GM19463 (cell line): ENCODE data around the gene SLC22A23.

Source experiments
- ATAC-seq: cut with Tn5 transposase; IDR thresholded peaks from one replicate; pipeline ENCODE4 v1.9.1; 2021; ENCODE audit warnings: mild to moderate bottlenecking, moderate library complexity; ENCODE audit not compliant: unreplicated experiment

SLC22A23 gene

DNA sequence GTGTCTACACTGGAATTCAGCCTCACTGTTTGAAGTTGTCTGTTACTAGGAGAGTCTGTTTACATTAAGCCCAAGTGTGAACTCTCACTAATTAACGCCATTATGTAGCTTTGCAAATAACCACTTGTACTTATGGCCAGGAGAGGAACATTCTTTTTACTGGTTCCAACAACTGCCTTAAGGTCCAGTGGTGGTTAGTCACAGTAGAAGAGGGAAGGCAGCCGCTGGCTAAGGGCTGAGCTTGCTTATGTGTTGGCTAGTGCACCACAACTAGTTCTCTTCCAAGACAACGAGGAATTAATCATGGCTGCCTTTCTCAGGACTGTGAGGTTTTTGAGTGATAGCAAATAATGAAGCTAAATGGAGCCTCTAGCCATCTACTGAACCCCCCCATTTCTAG, 14.9 kb upstream of the SLC22A23 start:
- ATAC-seq = no peak

DNA sequence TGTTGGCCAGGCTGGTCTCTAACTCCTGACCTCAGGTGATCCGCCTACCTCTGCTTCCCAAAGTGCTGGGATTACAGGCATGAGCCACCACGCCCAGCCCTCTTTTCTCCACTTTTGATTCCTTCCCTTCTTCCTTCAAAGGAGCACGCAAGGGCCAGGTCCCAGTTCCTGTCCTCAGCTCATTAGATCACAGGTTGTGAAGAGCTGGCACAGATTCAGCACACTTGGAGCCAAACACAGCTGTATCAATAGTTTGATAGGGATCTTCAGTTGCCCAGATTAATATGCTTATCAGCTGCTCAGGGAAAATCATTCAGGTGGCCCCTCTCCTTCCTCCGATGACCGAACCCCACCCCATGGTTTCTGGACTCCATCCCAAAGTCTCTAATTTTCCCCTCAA, 14.4 kb upstream of the SLC22A23 start:
- no peak for ATAC-seq

DNA sequence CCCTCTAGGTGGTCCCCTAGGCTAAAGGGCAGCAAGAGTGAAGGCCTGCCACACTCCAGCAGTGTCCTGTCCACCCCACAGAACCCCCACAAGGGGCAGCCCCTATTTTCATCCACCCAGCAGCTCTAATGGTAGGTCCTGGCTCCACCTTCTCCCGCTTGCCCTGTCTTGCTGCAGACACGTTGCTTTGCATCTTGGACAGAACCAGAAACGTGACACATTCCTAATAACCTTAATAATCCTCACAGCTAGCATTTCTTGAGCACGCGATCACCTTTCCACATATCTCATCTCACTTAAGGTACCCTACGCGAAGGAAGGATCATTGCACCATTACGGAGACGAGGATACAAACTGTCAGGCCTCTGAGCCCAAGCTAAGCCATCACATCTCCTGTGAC, 11.7 kb upstream of the SLC22A23 start:
- no peak for ATAC-seq

DNA sequence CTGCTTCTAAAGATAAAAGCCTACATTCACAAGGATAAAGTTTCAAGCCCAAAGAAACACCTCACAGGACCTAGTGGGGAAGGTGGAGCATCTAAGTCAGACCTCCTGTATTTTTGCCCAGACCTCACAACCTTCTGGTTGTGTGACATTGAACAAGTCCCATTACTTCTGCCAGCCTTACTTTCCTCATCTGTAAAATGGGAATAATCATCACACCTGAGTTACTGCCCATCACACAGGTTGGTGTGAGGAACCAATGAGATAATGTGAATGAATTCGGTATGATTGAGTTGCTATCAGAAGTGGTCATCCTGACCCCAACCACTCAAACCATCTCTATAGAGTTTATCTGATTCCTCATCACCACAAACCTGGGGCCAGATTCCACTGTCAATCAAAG, 11.1 kb upstream of the SLC22A23 start:
- ATAC-seq = no peak

DNA sequence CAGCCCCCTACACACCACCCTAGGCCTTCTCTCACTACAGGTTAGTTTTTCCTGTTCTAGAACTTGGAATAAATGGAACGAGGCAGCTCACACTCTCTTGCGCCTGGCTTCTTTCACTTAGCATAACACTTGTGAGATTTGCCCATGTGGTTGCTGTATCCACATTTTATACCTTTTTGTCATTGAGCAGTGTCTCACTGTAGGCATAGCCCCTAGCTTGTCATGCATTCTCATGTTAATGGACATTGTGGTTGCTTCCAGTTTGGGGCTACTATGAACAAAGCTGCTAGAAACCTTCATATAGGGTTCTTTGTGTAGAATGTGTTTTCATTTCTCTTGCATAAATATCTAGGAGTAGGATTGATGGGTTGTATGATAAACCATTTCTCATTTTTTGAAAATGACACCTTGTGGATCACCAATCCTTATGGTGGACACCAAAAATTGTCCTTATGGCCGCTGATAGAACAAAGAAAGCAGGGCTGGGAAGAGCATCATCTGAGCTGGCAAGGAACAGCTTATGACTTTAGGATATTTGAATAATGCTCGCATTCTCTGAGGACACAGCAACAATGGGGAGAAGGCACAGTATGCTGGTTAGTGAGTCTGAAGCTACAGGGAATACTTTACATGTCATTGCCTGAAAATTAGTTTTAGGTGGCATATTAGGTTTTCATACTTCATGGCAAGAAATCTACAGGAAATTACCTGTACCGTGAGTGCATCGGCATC, 9.8 kb upstream of the SLC22A23 start:
- no peak for ATAC-seq

DNA sequence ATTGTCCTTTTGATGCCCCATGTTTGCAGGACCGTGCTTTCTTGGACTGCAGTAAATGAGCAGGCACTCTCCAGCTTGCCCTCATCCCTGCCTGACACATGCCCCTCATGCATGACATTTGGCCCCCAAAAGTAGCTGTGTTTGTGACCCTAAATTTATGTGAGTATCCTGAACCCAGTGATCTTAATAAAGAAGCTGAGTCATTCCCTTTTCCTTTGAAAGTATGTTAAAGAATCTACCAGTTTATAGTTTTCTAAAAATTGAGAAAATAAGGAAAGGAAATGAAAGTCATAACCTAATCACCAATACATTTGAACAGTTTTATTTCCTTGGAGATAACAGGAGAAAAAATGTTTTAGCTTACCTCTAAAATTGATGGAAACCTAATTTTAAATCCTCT, 3.4 kb upstream of the SLC22A23 start:
- no peak for ATAC-seq

DNA sequence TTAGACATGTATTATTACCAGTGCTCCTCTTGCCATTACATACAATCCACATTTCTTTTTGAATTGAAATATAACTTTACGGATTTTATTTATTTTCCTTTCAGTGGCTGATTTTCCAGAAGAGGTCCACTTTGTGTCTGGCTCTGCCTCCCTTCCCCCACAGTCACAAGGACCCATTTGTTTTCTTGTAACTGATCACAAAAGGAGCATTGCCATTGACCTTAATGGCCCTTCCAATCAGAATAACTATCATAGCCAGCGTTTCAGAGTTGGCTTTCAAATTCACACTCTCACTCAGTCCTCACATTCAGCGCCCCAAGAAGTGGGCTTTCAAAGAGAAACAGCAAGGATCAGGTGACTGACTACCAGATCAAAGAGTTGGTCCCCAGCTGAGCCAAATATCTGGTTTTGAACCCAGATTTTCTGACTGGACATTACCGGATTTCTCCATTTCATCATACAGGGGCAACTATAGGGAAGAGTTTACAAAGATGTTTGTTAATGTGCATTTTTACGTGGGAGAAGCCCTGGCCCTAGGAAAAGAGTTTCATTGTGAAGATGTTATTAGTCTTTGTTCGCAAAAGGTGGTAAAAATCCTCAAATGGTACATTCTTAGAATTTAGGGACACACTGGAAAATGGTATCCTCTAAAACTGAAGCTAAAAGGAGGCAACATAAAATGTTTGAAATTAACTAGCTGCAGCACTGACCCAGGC, 2.0 kb upstream of the SLC22A23 start:
- ATAC-seq = no peak

DNA sequence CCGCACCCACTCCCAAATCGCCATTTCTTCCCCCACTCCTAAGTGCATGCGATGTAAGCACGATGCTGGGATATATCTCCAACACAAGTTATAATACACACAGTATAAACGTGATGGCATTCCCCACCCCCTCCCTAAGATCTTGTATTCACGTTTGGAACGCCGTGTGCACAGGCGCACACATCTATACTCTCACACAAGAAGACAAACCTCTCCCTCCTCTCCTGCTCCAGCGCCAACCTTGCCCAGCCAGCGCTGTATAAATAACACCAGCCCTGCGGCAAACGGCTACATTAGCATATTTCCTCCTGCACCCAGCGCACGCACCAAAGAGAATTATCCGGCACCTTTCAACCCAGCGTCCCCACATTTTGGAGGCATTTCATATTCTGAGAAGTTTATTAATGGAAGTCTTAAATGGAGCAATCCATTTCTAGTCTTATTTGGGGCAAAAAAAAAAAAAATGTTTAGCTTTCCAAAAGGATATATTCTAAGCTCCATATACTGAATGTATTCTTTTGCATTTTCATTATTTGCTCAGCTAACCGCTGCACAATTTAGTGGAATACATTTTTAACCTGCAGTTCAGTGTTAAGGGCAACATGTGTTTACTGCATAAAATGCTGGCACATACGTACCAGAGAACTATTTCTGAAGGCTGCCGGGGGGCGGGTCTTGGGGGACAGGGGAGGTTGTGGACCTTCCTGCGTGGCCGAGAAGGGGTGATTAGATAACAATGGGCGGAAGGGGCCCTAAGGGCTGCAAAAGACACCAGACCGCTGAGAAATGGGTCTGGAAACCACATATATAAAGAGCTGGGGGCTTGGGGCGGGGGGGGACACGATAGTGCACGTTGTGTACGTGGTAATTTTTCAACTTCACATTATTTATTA, 1.1 kb upstream of the SLC22A23 start:
- ATAC-seq = no peak

DNA sequence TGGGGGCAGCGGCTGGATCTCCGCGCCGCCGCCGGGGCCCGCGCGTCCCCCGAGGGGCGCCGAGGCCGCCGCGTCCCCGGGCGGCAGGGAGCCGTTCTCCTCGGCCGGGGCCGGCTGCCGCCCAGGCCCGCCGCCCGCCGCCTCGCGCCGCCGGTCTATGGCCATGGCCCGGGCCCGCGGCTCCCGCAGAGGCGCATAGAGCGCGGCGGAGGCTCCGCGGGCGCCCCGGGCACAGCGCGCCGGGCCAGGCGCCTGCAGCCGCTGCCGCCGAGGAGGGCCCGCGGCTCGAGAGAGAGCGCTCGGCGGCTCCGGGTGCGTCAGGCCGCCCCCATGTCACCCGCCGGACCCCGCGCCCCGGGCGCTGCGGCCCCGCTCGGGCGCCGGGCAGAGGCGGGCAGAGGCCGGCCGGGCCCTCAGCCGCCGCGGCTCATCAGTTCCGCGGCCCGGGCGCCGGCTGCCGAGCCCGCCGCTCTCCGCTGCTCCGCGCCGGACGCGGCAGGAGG, 404 bp downstream of the SLC22A23 start:
- peak; percentile 19 for ATAC-seq

DNA sequence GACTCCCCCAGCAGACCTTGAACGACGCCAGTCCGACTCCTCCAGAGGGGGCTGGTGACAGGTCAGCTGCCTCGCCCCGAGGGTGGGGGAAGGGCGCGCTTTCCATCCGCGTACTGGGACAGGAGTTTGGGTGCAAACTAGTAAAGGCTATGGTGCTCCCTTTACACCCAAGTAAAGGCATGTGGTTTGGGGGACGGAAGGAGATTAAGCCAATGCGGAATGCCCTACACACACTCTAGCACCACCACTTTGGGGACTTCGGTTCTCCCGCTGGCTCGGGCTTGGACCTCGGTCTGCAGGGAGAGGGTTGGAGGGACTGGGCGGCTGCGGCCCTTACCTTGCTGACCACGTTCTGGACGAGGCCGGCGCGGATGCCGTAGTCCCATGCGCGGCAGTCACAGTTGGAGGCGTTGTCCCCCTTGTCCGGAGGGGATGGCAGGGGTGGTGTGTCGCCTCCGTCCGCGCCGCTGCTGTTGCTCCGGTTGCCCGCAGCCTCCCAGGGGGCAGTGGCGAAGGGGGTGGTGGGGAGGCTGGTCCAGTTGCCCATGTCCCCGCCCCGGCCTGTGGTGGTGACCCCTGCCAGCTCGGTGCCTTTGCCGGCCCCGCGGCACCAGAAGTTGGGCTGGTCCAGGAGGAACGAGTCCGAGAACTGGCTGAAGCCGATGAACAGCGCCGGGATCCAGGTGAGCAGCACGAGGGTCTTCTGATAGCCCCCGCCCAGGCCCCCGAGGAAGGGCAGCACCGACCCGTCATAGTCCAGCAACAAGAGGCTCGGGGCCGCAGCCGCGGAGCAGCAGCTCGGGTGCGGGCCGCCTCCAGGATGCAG, 1.1 kb downstream of the SLC22A23 start:
- no peak for ATAC-seq

DNA sequence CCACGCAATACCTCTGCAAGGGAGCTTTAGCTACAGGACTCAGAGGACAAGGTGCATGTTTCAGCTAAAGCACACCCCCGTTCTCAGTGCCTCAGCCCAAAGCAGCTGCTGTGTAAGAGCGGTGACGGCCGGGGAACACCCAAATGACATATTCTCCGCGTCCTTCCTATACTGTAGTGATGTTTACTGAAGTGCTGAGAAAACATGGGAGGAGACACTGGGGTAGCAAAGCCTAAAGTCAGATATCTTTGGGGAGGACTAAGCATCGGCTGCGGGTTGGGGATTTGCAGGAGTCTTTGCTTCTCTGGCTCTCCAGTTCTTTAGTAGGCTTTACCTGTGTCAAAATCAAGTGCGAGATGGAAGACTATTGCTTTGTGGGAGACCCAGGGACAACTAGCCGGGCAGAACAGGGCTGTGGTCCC, 1.7 kb downstream of the SLC22A23 start:
- no peak for ATAC-seq

DNA sequence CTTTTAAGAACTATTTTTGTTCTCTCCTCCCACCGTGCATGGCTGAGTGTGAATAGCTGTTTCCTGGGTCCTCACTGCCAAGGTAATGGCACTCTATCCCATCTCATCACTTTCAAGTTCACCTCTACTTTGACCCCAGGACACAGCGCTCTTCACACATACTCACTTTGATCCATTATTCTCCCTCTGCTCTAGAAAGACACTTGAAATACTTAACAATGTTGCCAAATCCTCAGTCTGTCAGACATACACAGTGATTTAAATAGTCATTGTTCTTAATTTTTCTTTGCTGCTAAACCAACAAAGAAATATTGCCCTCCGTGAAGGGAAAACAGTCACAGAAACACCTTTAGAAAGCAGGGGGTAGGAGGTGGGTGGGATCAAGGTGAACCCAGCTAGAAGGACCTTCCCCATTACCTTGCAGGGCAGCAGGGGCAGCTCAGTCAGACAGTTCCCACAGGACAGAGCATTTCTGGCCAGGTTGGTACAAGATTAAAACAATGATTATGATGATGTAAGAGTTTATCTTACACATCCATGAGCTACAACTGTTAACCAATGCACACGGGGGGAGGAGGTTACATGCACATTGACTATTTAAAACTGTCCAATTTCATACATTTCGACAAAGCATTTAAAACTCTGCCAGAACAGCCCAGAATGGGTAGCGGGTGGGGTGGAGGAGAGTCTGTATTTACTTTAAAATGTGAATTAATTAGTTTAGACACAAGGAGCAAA, 2.4 kb downstream of the SLC22A23 start:
- ATAC-seq = no peak

DNA sequence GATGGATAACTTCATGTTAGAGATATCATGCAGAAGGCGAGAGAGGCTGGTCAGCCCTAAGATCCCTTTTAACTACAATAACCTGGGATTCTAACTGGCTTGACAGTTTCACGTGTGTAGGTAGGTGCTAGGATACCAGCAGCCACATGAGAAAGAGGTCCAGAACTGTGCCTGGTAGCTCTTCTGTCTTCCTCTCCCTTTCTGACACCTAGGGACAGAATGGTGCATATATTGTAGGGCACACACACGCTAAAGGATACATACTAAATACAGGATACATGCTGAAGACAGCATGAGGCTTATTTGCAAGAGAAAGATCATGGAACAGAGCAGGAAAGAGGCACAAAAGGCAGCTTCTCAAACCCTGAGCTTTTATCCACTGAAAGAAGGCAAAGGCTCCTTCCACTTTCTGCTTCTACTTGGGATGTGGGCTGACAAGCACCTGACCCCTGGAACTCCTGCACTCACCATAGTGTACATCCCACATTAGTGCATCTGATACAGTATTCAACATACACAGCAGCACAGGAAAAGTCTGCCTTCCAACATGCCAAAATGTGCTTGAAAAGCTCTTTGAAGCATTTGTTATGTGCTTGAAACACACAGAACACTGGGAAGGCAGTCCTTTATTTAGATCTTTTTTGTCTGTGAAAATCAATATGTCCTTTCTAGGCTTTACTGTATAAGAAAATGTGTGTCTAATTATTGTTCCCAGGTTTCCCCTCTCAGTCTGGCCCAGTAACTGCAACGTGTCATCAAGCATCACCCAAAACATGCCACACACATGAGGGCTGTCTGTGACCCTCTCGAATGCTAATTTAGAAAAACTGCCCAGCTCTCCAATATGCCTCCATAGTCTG, 3.2 kb downstream of the SLC22A23 start:
- ATAC-seq = no peak

DNA sequence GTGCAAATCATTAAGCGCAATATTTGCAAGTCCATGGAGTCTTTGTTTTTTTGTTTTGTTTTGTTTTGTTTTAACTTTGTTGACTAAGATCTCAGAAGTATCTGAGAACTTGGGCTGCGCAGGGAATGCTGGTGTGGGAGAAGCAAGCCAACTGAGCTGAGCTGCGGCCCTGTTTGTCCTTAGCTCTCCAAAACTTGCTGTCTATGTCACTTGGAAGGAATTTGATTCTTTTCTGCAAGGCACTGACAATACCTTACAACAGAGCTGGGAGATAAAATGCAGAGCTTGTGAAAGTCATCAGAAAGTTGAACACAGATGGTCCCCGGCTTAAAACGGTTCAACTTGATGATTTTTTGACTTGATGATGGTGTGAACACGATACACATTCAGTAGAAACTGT, 5.4 kb downstream of the SLC22A23 start:
- ATAC-seq = no peak

DNA sequence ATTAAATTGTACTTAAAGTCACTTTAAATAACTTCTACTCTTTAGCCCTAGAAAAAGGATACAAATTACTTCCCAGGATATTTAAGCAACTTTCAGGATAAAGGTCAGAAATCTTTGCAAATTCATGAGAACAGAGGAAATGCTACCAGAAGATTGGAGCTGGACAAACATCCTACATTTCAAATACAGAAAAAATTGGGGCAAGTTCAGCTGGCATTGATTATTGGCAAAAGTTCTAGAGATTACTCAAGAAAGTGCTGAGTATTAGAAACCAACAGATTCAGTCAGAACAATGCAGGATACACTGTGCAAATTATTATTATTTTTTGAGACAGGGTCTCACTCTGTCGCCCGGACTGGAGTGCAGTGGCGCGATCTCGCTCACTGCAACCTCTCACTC, 6.0 kb downstream of the SLC22A23 start:
- ATAC-seq = no peak

DNA sequence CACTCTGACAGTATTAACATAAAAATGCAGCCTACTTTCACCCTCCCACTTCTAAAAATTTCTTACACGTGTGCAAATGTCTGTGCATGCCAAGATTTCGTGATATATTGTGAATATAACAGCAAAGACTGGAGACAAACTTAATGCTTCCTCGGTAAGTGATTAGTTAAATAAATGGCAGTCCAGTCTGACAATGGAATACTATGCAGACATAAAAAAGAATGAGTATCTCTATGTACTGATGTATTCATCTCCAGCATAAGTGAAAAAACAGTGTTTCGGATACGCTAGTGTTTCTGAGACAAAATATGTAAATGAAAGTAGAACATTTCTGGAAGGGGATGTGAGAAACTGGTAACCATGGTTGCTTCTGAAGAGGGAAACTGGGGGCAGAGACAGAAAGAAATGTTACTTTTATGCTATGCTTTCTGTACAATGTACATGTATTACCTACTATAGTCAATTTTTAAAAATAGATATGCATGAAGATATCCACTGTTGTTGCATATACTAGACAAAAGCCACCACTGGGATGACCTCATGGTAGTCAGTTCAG, 7.0 kb downstream of the SLC22A23 start:
- ATAC-seq = peak; percentile 48

DNA sequence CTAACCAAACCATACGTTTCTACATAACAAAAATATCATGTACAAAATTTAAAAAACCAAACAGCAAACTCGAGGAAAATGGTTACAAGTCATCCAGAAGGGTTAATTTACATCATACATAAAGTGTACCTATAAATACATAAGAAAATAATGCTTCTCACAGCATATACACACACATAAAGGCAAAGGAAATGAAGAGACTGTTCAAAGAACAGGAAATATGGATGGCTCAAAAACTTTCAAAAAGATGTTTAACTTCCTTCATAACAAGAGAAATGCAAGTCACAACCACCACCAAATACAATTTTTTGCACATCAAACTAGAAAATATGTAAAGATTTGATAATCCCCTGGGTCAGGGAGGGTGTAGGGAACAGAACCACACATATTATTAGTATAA, 7.5 kb downstream of the SLC22A23 start:
- ATAC-seq = no peak

DNA sequence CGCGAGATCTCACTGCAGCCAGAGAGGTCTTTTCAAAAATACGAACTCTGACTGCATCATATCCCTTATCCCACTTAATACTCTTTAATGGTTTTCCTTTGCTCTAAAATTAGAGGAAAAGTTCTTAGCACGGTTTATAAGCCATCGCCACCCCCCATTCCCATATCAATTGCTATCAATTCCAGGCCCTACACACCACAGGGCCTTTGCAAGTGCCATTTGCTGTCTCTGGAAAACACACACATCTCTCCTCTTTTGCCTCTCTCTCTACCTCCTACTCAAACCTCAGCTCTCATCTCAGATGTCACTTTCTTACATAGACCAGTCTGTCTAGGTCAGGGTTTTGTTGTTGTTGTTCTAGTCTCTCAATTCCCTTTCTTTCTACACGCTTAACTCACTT, 9.8 kb downstream of the SLC22A23 start:
- ATAC-seq = no peak

DNA sequence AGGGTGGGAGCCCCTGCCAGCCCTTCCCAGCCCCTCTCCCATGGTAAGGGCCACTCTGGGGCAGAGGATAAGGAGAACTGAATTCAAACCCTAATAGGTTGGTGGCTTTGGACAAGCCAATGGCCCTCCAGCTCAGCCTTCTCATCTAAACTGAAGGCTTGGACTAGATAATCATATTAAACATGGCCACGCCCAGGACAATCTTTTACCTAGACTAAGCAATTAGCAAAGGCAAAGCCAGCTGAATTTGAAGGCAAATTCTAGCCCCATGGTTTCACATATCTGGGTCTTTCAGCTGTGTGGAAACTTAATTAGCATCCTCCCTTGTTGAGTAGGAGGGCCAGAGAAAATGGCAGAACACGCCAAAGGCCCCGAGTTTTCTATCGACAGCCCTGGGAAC, 10.7 kb downstream of the SLC22A23 start:
- ATAC-seq = no peak
